ENCODE data around the gene MSH5. TPM values are rescaled to one million over a fixed set of nuclear protein-coding genes. Genes with fewer than 3 reads are reported as not detected.

Gene MSH5
- total RNA-seq, 3 donors from 2014 or later (not counting 1 experiment from before 2014, with no cell fraction given) = 28.2 to 44.6 (median 43.7) TPM

- H3K4me1 Mint-ChIP-seq = peaks cover 64 to 82% of the 10 kb centered on the region in 2 donors
- H3K27ac Mint-ChIP-seq = peak overlapping the region; percentile 91 to 99
- intact Hi-C loops (cut with micrococcal nuclease) = loop anchor here (5.0 to 10.0 kb wide), 4 partner anchors 53 to 190 kb away; partner anchors contain the start of genes ATP6V1G2, BAG6, DDX39B and LY6G5C
- WGBS (ENCODE audit: insufficient coverage) = under 1% methylated on average over 16 of the region's 18 CpGs
- TF ChIP-seq CTCF (IDR thresholded peaks at IDR 0.05) = no peak
- no peaks in the 10 kb centered on the region for H3K27me3 Mint-ChIP-seq (ENCODE audit: low read depth in 2 of 2)
- Histone ChIP-seq H3K27me3 (ENCODE audit: control insufficient read depth, insufficient read depth, low read length) (no peaks in the 10 kb centered on the region), H3K27ac (ENCODE audit: low read length) (peak overlapping the region; percentile 83), H3K4me3 (ENCODE audit: low read length) (peak overlapping the region; percentile 68), H3K36me3 (ENCODE audit: control insufficient read depth, insufficient read depth, low read length) (peaks cover 39% of the 10 kb centered on the region), H3K4me1 (ENCODE audit: control insufficient read depth, insufficient read depth, low read length) (peaks cover 65% of the 10 kb centered on the region), H3K9me3 (ENCODE audit: control insufficient read depth, insufficient read depth, low read length) (no peaks in the 10 kb centered on the region)
- H3K36me3 Mint-ChIP-seq = no peaks in the 10 kb centered on the region
- peak overlapping the region; percentile 97 for H3K4me3 Mint-ChIP-seq
- DNase-seq (peak; percentile 66 to 79), ATAC-seq (peak; percentile 64 to 80 (median 65))
- no peaks in the 10 kb centered on the region for H3K9me3 Mint-ChIP-seq
These were observed 4.9 kb upstream of the MSH5 start for GRCh38 chr6:31734821-31735406.

- H3K27ac ChIP-seq (ENCODE audit: low read length) = peak within 1 kb of the TSS; percentile 83
- H3K4me1 ChIP-seq (ENCODE audit: control insufficient read depth, insufficient read depth, low read length) = peaks cover 63% of the 10 kb centered on the region
- DNase-seq (peak; percentile 65 to 77), ATAC-seq (peak; percentile 19 to 36 (median 36))
- no peak for TF ChIP-seq CTCF (IDR thresholded peaks at IDR 0.05)
- peak within 1 kb of the TSS; percentile 91 to 99 for H3K27ac Mint-ChIP-seq
- no peaks in the 10 kb centered on the region for H3K9me3 ChIP-seq (ENCODE audit: control insufficient read depth, insufficient read depth, low read length)
- H3K27me3 Mint-ChIP-seq (ENCODE audit: low read depth in 2 of 2) = no peaks in the 10 kb centered on the region
- WGBS (ENCODE audit: insufficient coverage) = under 1% methylated on average over 23 of the region's 24 CpGs
- H3K9me3 Mint-ChIP-seq = no peaks in the 10 kb centered on the region
- no peaks in the 10 kb centered on the region for H3K27me3 ChIP-seq (ENCODE audit: control insufficient read depth, insufficient read depth, low read length)
- H3K4me1 Mint-ChIP-seq = peaks cover 70 to 82% of the 10 kb centered on the region in 2 donors
- H3K36me3 ChIP-seq (ENCODE audit: control insufficient read depth, insufficient read depth, low read length) = peaks cover 29% of the 10 kb centered on the region
- peak within 1 kb of the TSS; percentile 68 for H3K4me3 ChIP-seq (ENCODE audit: low read length)
- H3K36me3 Mint-ChIP-seq = no peaks in the 10 kb centered on the region
- intact Hi-C loops (cut with micrococcal nuclease) = loop anchor here (5.0 to 10.0 kb wide), 4 partner anchors 54 to 191 kb away; partner anchors contain the start of genes ATP6V1G2, BAG6, DDX39B and LY6G5C
- peak within 1 kb of the TSS; percentile 97 for H3K4me3 Mint-ChIP-seq
These were observed 3.6 kb upstream of the MSH5 start, which contains the start of gene CLIC1 for GRCh38 chr6:31736021-31736767. TSS of gene CLIC1 (minus strand) at chr6:31736530. CDS start at chr6:31736300, 230 bp downstream.

- Histone ChIP-seq H3K4me1 (ENCODE audit: control insufficient read depth, insufficient read depth, low read length) (peaks cover 63% of the 10 kb centered on the region), H3K36me3 (ENCODE audit: control insufficient read depth, insufficient read depth, low read length) (peaks cover 24% of the 10 kb centered on the region), H3K9me3 (ENCODE audit: control insufficient read depth, insufficient read depth, low read length) (no peaks in the 10 kb centered on the region), H3K27me3 (ENCODE audit: control insufficient read depth, insufficient read depth, low read length) (no peaks in the 10 kb centered on the region), H3K4me3 (ENCODE audit: low read length) (peak overlapping the region; percentile 68), H3K27ac (ENCODE audit: low read length) (peak overlapping the region; percentile 83)
- WGBS (ENCODE audit: insufficient coverage) = 12% methylated on average over 9 of the region's 10 CpGs
- Mint-ChIP-seq H3K27me3 (ENCODE audit: low read depth in 2 of 2) (no peaks in the 10 kb centered on the region), H3K36me3 (no peaks in the 10 kb centered on the region), H3K9me3 (no peaks in the 10 kb centered on the region), H3K4me3 (peak overlapping the region; percentile 97), H3K27ac (peak overlapping the region; percentile 91 to 99), H3K4me1 (peaks cover 70 to 88% of the 10 kb centered on the region in 2 donors)
- intact Hi-C loops (cut with micrococcal nuclease) = loop anchor here (5.0 to 10.0 kb wide), 4 partner anchors 55 to 192 kb away; partner anchors contain the start of genes ATP6V1G2, BAG6, DDX39B and LY6G5C
- TF ChIP-seq CTCF (IDR thresholded peaks at IDR 0.05) = no peak
- ATAC-seq (no peak), DNase-seq (no peak)
These were observed 3.0 kb upstream of the MSH5 start for GRCh38 chr6:31736768-31737314.
